Activated T-cell treated with anti-CD3 and anti-CD28 coated beads for 48 hours (primary cell): ENCODE measurements around the gene NXF2B.
"Not testable (repeated sequence)": the region's sequence is repeated elsewhere in the genome, so short reads cannot be mapped to it uniquely, and the experiment has no call there.

Experiments
- DNase-seq: peaks from one replicate; pipeline ENCODE4 v3.0.0-alpha.2; 2020; ENCODE audit warnings: low read depth

Gene NXF2B

GRCh38 chrX:102439908-102440307, at the start of gene NXF2B:
TSS of gene NXF2B (minus strand) at chrX:102440008. CDS start at chrX:102380036, 59,972 bp downstream.
- DNase-seq = not testable (repeated sequence)

- not testable (repeated sequence) for DNase-seq
Observed at GRCh38 chrX:102478765-102479164, 39.0 kb upstream of the NXF2B start.

GRCh38 chrX:102471762-102472220, 32.0 kb upstream of the NXF2B start, which contains the start of gene TCP11X2:
TSS of gene TCP11X2 (minus strand) at chrX:102471812.
- DNase-seq = not testable (repeated sequence)

GRCh38 chrX:102470215-102470614, 30.4 kb upstream of the NXF2B start:
- not testable (repeated sequence) for DNase-seq

GRCh38 chrX:102458615-102459014, 18.8 kb upstream of the NXF2B start:
- DNase-seq = not testable (repeated sequence)

- DNase-seq = not testable (repeated sequence)
Observed at GRCh38 chrX:102414493-102414892, 25.3 kb downstream of the NXF2B start.

- peak; percentile 30 for DNase-seq
Observed at GRCh38 chrX:102345916-102346315, 93.9 kb downstream of the NXF2B start.

- DNase-seq = no peak
Observed at GRCh38 chrX:102341867-102342266, 97.9 kb downstream of the NXF2B start.

- no peak for DNase-seq
Observed at GRCh38 chrX:102339312-102340298, 100.2 kb downstream of the NXF2B start.

- DNase-seq = no peak
Observed at GRCh38 chrX:102338162-102338561, 101.6 kb downstream of the NXF2B start.
